Measurements from ENCODE around the gene CLSTN2.

DNA sequence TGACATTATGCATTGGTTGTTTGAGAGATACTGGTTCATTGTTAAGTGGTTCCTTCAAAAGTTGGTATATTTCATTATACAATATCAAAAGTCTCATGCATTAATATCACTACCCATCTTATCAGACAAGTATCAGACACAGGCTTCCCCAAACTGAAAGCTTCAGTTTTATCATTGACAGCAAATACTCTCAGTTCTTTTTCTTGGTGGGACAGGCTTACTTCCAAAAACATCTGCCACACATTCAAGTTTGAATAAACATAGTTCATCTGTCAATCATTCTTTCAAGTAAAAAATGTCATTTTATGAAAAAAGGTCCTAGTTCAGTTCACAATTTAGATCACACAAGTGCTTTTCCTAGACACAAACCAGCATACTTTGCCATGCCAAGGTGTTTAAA, 462.9 kb downstream of the CLSTN2 start:
- no peak for TF ChIP-seq EZH2phosphoT487 (IDR thresholded peaks at IDR 0.05; ENCODE audit: low read depth, severe bottlenecking, unreplicated experiment)
- TF ChIP-seq CTCF (IDR thresholded peaks at IDR 0.05; ENCODE audit: poor library complexity) = no peak

Measured in hepatocyte (in vitro differentiated cells).